Occipital lobe (tissue), 2 donors: ENCODE data around the gene ANKRD22. TPM values are rescaled to one million over a fixed set of nuclear protein-coding genes. Genes with fewer than 3 reads are reported as not detected.
"Not testable (repeated sequence)": the region's sequence is repeated elsewhere in the genome, so short reads cannot be mapped to it uniquely, and the experiment has no call there.

Source experiments
- DNase-seq: peaks from one replicate; lab custom pipeline; 2025; lab: John Stamatoyannopoulos, UW
- total RNA-seq: library from RNA; depleted of rRNA; stranded (reverse); fragments of >200 nt; gene quantifications from one replicate; pipeline ENCODE4 v1.2.3, GENCODE V29; 2014

ANKRD22 gene
- 0.16 TPM for total RNA-seq

DNA sequence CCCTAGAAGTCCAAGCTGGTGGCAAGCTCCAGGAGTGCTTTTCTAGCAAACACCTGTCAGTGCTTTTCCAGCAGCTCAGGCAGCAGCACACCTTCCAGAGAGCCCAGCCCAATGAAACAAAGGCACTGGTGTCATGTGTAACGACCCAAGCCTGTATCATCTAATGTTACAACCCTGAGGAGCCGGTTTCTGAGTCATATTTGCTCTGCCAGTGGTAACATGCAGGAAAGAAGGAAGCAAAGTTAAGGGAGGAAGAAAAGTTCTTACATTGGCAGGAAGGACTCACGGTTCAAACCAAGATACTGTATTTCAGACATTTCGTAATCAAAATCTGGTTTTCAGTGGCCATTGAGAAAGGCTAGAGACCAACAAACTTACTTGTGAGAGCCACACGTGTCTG is at the start of gene ANKRD22:
Gene ANKRD22, minus strand, starts transcription at position 139 of the 400 bp plus-strand sequence. CDS start 237 bp downstream, outside the sequence.
- DNase-seq, result no peak

GRCh38 chr10:88899886-88900285 is 48.2 kb upstream of the ANKRD22 start:
- no peak for DNase-seq

DNA sequence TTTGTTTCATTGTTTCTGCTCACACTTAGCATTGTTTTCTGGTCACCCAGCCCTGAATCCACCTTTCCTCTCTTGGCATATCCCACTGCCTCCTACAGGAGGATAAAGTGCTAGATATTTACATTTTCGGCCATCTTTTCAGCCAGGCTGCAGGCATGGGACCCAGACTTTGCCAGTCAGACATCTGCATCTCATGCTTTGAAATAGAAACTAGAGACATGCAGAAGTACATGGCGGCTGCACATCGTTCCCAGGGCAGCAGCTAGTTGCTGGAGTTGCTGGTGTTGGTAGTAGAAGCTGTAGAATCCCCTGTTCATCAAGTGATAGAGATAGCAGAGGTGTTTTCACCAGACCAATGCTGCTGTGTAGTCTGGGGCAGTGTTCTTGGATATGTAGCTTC is 47.1 kb upstream of the ANKRD22 start:
- DNase-seq, result no peak

GRCh38 chr10:88896994-88897853 is 45.6 kb upstream of the ANKRD22 start:
- DNase-seq, result no peak

GRCh38 chr10:88896372-88896993 is 44.8 kb upstream of the ANKRD22 start:
- no peak for DNase-seq

GRCh38 chr10:88895250-88895649 is 43.6 kb upstream of the ANKRD22 start:
- DNase-seq, result no peak

GRCh38 chr10:88893611-88894010 is 42.0 kb upstream of the ANKRD22 start:
- no peak for DNase-seq

DNA sequence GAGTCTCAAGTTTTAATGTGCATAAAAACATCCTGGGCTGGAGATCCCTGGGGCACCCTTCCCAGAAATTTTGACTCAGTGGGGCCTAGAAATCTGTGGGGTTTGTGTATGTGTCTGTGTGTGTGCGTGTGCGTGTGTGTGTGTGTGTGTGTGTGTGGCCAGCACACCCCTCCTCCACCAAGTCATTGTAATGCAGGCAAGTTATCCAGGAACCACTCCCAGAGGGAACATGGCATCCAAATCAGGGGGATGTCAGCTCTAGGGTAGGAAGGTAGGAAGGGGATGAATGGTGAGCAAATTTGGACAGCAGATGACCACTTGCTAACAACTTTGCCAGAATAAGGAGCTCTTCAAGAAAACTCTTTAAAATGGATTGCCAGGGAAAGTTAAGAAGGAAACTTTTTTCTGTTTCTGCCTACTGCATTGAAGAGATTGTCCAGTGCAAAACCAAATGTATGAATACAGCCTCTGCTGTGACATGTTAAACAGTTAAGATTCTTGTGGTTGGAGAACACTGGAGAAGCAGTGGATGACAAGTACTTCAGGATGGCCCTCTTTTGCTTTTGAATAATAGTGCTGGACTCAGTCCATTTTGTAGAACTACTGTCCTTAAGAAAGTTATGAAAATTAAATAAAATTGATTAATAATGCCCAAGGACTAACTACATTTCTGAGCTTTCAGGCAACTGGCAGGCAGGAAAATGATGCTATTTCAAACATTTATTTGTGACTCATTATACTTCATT is 40.8 kb upstream of the ANKRD22 start:
- no peak for DNase-seq

DNA sequence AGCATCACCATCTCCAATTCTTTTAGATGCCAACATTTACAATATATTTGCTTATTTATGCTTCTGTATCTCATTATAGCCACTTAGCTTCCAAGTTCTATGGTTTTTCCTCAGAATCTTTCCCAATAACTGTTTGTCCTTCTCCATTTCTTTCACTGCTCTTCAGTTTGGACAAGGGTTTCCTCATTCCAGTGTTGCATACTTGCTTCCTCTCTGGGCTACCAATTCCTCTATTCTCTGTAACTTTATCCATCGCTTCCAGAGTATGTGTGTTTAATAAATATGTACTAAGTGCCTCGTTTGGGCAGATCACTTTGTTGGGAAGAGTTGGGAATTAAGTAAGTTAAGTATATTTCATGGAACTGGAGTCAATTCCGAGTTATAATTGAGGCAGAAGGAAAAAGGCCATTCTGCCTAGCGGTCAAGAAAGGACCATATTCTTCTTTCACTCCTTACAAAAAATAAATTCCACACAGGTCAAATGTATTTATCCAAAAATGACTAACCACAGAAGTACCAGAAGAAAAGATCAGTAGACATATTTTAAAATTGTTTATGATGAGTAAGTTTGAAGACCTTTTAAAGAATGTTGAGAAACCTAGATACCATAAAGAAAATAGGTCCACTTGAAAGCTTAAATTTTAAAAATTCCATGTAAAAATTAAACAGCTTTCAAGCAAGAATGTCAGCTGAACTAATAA is 39.2 kb upstream of the ANKRD22 start:
- DNase-seq, result no peak

DNA sequence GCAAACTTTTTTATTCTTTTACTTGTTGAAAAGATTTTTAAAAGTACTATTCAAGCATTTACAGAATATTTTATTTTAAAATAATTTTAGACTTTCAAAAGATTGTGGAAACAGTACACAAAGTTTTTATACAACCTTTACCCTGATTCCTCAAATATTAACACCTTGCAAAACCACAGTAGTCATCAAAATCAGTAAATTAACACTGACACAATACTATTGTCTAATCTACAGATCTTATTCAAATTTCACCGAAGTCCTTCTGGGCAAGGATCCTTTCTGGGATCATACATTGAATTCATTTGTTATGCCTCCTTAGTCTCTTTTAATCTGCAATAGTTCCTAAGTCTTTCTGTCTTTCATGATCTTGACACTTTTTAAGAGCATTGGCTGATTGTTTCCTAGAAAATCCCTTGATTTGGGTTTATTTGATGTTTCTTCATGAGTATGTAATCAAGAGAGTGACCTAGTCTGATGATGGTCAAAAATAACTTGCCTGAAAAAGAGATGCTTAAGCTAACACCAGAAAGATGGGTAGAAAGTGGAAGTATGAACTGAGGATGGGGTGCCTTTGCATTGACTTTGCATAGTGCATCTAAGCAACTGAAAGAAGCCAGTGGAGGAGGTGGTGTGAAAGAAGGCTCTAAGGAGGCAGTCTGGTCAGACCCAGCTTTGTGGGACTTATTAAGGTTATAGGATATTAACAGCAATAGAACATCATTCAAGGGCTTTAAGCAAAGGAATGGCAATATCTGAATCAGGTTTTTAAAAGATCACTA is 38.1 kb upstream of the ANKRD22 start:
- no peak for DNase-seq

GRCh38 chr10:88888810-88889445 is 37.3 kb upstream of the ANKRD22 start:
- no peak for DNase-seq

GRCh38 chr10:88886557-88886956 is 34.9 kb upstream of the ANKRD22 start:
- no peak for DNase-seq

GRCh38 chr10:88883448-88883809 is 31.8 kb upstream of the ANKRD22 start:
- DNase-seq, result no peak

DNA sequence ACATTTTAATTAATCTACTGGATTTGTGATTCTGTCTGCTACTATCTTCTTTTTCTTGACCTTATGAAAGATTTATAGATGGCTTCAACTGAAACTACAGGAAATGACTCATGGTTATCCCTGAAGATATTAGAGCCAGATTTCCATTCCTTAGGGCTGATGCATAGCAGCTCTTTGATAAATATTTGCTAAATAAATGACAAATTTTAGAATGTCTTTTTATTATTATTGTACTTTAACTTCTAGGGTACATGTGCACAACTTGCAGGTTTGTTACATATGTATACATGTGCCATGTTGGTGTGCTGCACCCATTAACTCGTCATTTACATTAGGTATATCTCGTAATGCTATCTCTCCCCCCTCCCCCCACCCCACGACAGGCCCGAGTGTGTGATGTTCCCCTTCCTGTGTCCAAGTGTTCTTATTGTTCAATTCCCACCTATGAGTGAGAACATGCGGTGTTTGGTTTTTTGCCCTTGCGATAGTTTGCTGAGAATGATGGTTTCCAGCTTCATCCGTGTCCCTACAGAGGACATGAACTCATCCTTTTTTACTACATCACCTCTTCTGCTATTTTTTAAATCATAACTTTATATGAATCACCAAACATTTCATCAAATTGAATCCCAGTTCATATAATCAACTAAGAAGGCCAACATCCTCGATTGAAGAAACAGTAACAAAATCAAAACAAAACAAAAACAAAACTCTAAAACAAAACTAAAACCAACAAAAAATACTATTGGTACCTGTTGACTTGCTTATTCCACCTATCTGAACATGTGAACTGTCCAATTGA is 31.2 kb upstream of the ANKRD22 start:
- DNase-seq, result not testable (repeated sequence)

DNA sequence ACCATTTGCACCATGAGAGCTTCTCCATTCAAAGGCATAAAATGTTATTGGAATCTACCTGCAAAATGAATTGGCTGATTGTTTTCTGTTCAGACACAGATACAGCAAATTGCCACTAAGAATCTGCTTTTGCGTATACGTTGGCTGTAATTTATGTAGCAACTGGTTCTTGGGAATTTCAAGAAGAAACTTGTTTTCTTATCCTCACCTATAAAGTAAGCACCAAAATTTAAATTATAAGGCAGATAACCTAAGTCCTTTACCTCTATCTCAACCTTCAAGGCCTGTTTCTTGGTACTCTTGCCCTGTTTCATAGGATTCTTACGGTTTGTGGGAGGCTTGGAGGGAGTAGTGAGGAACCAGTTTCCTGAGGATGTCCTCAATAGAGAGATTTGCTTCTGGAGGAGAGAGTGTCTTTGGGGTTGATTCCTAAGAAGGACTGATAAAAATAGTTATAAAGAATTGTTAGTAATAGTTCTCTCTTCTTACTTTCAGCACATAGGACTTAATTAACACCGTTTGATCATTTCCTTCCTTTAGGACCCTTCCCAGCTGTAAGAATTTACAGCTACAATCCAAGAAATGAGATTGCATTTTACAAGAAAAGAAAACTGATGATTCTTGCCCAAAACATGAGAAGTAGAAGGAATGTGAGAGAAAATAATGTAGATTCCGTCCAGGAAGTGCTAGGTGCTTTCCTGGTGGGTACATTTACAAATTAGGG is 30.4 kb upstream of the ANKRD22 start:
- DNase-seq, result no peak

DNA sequence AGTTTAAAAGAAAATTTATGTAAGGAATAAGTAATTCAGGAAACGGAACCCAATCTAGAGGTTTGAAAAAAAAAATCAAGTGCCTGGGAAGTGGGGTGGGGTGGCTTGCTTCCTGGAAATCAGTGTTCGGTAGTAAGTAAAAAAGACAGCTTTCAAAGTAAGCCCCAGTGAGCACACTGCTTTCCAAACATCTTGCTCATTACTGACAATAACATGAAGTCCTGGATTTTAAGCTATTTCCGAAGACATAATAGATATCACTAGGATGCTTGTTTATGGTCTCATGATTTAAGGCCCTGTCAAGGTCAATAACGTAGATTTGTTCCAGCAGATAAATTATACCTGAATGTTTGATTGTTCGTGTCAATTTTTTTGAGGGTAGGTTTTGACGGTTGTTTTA is 29.7 kb upstream of the ANKRD22 start:
- no peak for DNase-seq

GRCh38 chr10:88880282-88881076 is 28.8 kb upstream of the ANKRD22 start:
- DNase-seq, result peak; percentile 87
